H1 (cell line): ENCODE measurements around the gene SPTB. TPM values are rescaled to one million over a fixed set of nuclear protein-coding genes. Genes with fewer than 3 reads are reported as not detected.

ENCODE experiments used
- CTCF ChIA-PET: fragments of 300-600 bp; sonication (Branson Sonifier 250); formaldehyde crosslinking; loops from one replicate; lab custom pipeline; 2021; ENCODE audit not compliant: partially characterized antibody; lab: Charles Lee
- POLR2A ChIA-PET: fragments of 300-600 bp; sonication (Branson Sonifier 250); formaldehyde crosslinking; loops from one replicate; lab custom pipeline; 2021; ENCODE audit warnings: inconsistent platforms; ENCODE audit not compliant: partially characterized antibody; lab: Charles Lee
- DNase-seq, 2 experiments: peaks; one replicate each; pipeline versions ENCODE4 v3.0.0 to v3.0.0-alpha.2; 2010 to 2022; ENCODE audit warnings: low spot score in 2 of 2, low read depth in 1 of 2, mixed read lengths in 1 of 2
- FAIRE-seq: peaks from 2 replicates; lab custom pipeline; 2011; peaks lifted over from hg19 to GRCh38; lab: Jason Lieb, UNC
- H2AFZ ChIP-seq: 2 replicates; pipeline ENCODE4 v1.8.1; 2012; ENCODE audit warnings: low read length, inconsistent platforms
- H2AK5ac ChIP-seq: 2 replicates; pipeline ENCODE4 v1.6.1; 2013; ENCODE audit warnings: low read depth, low read length
- H2BK120ac ChIP-seq: replicated peaks from 2 replicates; pipeline ENCODE3; 2013; ENCODE audit warnings: low read depth, low read length, inconsistent platforms
- H2BK12ac ChIP-seq: 2 replicates; pipeline ENCODE4 v1.6.1; 2013; ENCODE audit warnings: low read depth, low read length
- H2BK15ac ChIP-seq: 2 replicates; pipeline ENCODE4 v1.6.1; 2013; ENCODE audit warnings: low read length
- H2BK20ac ChIP-seq: 2 replicates; pipeline ENCODE4 v1.6.1; 2013; ENCODE audit warnings: low read length
- H2BK5ac ChIP-seq: 2 replicates; pipeline ENCODE4 v1.6.1; 2013; ENCODE audit warnings: low read depth, low read length
- H3K14ac ChIP-seq: 2 replicates; pipeline ENCODE4 v1.6.1; 2013; ENCODE audit warnings: inconsistent platforms; ENCODE audit not compliant: insufficient read length
- H3K18ac ChIP-seq: 2 replicates; pipeline ENCODE4 v1.6.1; 2013; ENCODE audit warnings: low read length; ENCODE audit errors: extremely low read depth
- H3K23ac ChIP-seq: 2 replicates; pipeline ENCODE4 v1.6.1; 2013; ENCODE audit warnings: inconsistent platforms; ENCODE audit not compliant: insufficient read length
- H3K23me2 ChIP-seq: 2 replicates; pipeline ENCODE4 v1.6.1; 2013; ENCODE audit warnings: low read depth, low read length
- H3K27ac ChIP-seq: 2 replicates; pipeline ENCODE4 v1.6.1; 2011; ENCODE audit warnings: low read depth, low read length, inconsistent platforms
- H3K27me3 ChIP-seq, 4 experiments: replicated peaks in 1 of 4; 1 replicate in 1 of 4; 2 replicates in 3 of 4; pipeline versions ENCODE4 v1.6.1 to v1.8.1; 2011 to 2013; ENCODE audit warnings: low read length in 3 of 4, mild to moderate bottlenecking in 3 of 4, inconsistent platforms in 2 of 4, mixed read lengths in 2 of 4, moderate library complexity in 1 of 4; ENCODE audit not compliant: control insufficient read depth in 3 of 4, insufficient read depth in 3 of 4; ENCODE audit errors: extremely low read depth in 1 of 4
- H3K36me3 ChIP-seq, 4 experiments: 2 replicates each; pipeline versions ENCODE4 v1.6.1 to v1.8.1; 2011 to 2013; ENCODE audit warnings: mild to moderate bottlenecking in 4 of 4, low read length in 3 of 4, moderate library complexity in 2 of 4, control low read depth in 1 of 4, inconsistent platforms in 1 of 4; ENCODE audit not compliant: insufficient read depth in 4 of 4, control insufficient read depth in 2 of 4
- H3K4ac ChIP-seq: replicated peaks from 2 replicates; pipeline ENCODE3; 2013; ENCODE audit warnings: low read length, low read depth, mixed read lengths, inconsistent platforms; ENCODE audit not compliant: insufficient read length
- H3K4me1 ChIP-seq, 4 experiments: replicated peaks in 1 of 4; 1 replicate in 1 of 4; 2 replicates in 3 of 4; pipeline versions ENCODE4 v1.6.1 to v1.8.1; 2011 to 2013; ENCODE audit warnings: low read length in 3 of 4, inconsistent platforms in 2 of 4, mixed read lengths in 1 of 4; ENCODE audit not compliant: insufficient read depth in 4 of 4, control insufficient read depth in 3 of 4
- H3K4me2 ChIP-seq, 2 experiments: 2 replicates each; pipeline versions ENCODE4 v1.6.1 to v1.8.1; 2011 to 2013; ENCODE audit warnings: low read depth in 2 of 2, low read length in 2 of 2, control low read depth in 1 of 2, inconsistent platforms in 1 of 2, mild to moderate bottlenecking in 1 of 2; ENCODE audit not compliant: insufficient read depth in 1 of 2
- H3K4me3 ChIP-seq, 4 experiments: fragments of 200-600, 300-600 bp in 1 of 4; sonication (generic), shearing (Covaris generic), sonication (Bioruptor Twin) in 1 of 4; 2 replicates each; pipeline versions ENCODE4 v1.5.1 to v1.8.1; 2011 to 2016; ENCODE audit warnings: low read length in 4 of 4, low read depth in 3 of 4, control low read depth in 2 of 4, inconsistent platforms in 2 of 4, mild to moderate bottlenecking in 2 of 4, mixed read lengths in 1 of 4, moderate library complexity in 1 of 4; ENCODE audit not compliant: insufficient read depth in 2 of 4; ENCODE audit errors: extremely low read depth in 1 of 4
- H3K56ac ChIP-seq: replicated peaks from 2 replicates; pipeline ENCODE3; 2013; ENCODE audit warnings: low read depth, mild to moderate bottlenecking, mixed read lengths, low read length, inconsistent platforms; ENCODE audit not compliant: insufficient read length
- H3K79me1 ChIP-seq: 2 replicates; pipeline ENCODE4 v1.6.1; 2013; ENCODE audit warnings: low read depth, low read length, control low read depth
- H3K79me2 ChIP-seq, 2 experiments: 2 replicates each; pipeline versions ENCODE4 v1.6.1 to v1.8.1; 2012 to 2013; ENCODE audit warnings: low read length in 2 of 2, mild to moderate bottlenecking in 2 of 2, inconsistent platforms in 1 of 2; ENCODE audit not compliant: insufficient read depth in 2 of 2, control insufficient read depth in 1 of 2
- H3K9ac ChIP-seq, 4 experiments: replicated peaks in 1 of 4; 1 replicate in 1 of 4; 2 replicates in 3 of 4; pipeline versions ENCODE4 v1.6.1 to v1.8.1; 2011 to 2013; ENCODE audit warnings: low read depth in 3 of 4, low read length in 3 of 4, control low read depth in 2 of 4, mild to moderate bottlenecking in 2 of 4, moderate library complexity in 2 of 4, inconsistent platforms in 1 of 4; ENCODE audit errors: extremely low read depth in 1 of 4
- H3K9me3 ChIP-seq, 2 experiments: 2 replicates each; pipeline versions ENCODE4 v1.6.1 to v1.8.1; 2012 to 2013; ENCODE audit warnings: mild to moderate bottlenecking in 2 of 2, moderate library complexity in 2 of 2, control low read depth in 1 of 2, inconsistent platforms in 1 of 2, low read depth in 1 of 2, low read length in 1 of 2, mixed read lengths in 1 of 2; ENCODE audit not compliant: insufficient read depth in 2 of 2
- H4K20me1 ChIP-seq, 2 experiments: replicated peaks in 1 of 2; 2 replicates each; pipeline versions ENCODE3 to v1.8.1; 2011 to 2013; ENCODE audit warnings: inconsistent platforms in 2 of 2, low read length in 2 of 2, mild to moderate bottlenecking in 1 of 2; ENCODE audit not compliant: insufficient read depth in 2 of 2, control insufficient read depth in 1 of 2
- H4K5ac ChIP-seq: 2 replicates; pipeline ENCODE4 v1.6.1; 2013; ENCODE audit warnings: low read length, low read depth, mixed read lengths, inconsistent platforms; ENCODE audit not compliant: insufficient read length
- H4K8ac ChIP-seq: 2 replicates; pipeline ENCODE4 v1.8.0; 2013; ENCODE audit warnings: mild to moderate bottlenecking, moderate library complexity, low read length, inconsistent platforms; ENCODE audit not compliant: insufficient read depth; ENCODE audit errors: extremely low read depth
- H4K91ac ChIP-seq: replicated peaks from 2 replicates; pipeline ENCODE3; 2013; ENCODE audit warnings: low read length, mixed read lengths, inconsistent platforms; ENCODE audit not compliant: insufficient read length
- ASH2L ChIP-seq: fragments of 200-600, 300-600 bp; sonication (generic); IDR thresholded peaks from one replicate; pipeline ENCODE4 v1.7.1; 2017; ENCODE audit warnings: low read length
- CBX8 ChIP-seq: fragments of 300-800, 300-1000 bp; sonication (generic); IDR thresholded peaks from 2 replicates; pipeline ENCODE4 v1.7.1; 2016; ENCODE audit warnings: low read depth, low read length, borderline replicate concordance
- CHD1 ChIP-seq: IDR thresholded peaks from 2 replicates; pipeline ENCODE4 v1.6.1; 2012; ENCODE audit warnings: low read depth, low read length, improper control_type of control experiment
- KDM5A ChIP-seq: fragments of 200-600 bp; IDR thresholded peaks from 2 replicates; pipeline ENCODE4 v1.7.1; 2012; ENCODE audit warnings: mild to moderate bottlenecking, low read length, inconsistent platforms, mixed read lengths
- RNF2 ChIP-seq: fragments of 200-900, 300-1000 bp; sonication (generic); IDR thresholded peaks from 2 replicates; pipeline ENCODE4 v1.7.1; 2016; ENCODE audit warnings: borderline replicate concordance, low read depth, mild to moderate bottlenecking, antibody characterized with exemption, low read length; ENCODE audit not compliant: poor library complexity, severe bottlenecking; ENCODE audit errors: missing control alignments
- WGBS, 2 experiments: shearing (Covaris generic) in 1 of 2; methylation state at CpG; one replicate each; pipeline versions ENCODE4 v1.1.6 to v1.1.7; 2013 to 2015; ENCODE audit warnings: low lambda C conversion rate in 2 of 2, mixed read lengths in 2 of 2, inconsistent platforms in 1 of 2, low coverage in 1 of 2, missing lambda C conversion rate in 1 of 2; ENCODE audit not compliant: insufficient replicate concordance in 2 of 2, insufficient coverage in 1 of 2, insufficient read length in 1 of 2; ENCODE audit errors: extremely low coverage in 1 of 2, missing lambda C conversion rate in 1 of 2; 5-methylcytosine and 5-hydroxymethylcytosine counted together
- polyA plus RNA-seq, 7 experiments: library from polyadenylated mRNA; depleted of rRNA in 3 of 7; stranded (reverse) in 5 of 7; unstranded in 2 of 7; fragments of >200 nt in 5 of 7; fragments of 200-250 nt in 2 of 7; gene quantifications; 1 replicate in 5 of 7; 2 replicates in 1 of 7; 4 replicates in 1 of 7; pipeline versions ENCODE4 v1.2.1 to v1.2.3, GENCODE V29; 2011 to 2013; ENCODE audit warnings: missing spikeins in 2 of 7, mixed read lengths in 2 of 7
- total RNA-seq: library from RNA; stranded (reverse); fragmentation: NEBNext Ultra II Directional; extraction: Animal tissue kit (Norgen Biotek cat#: 25700); gene quantifications from 2 replicates; pipeline ENCODE4 v1.2.1, GENCODE V29; 2021

The SPTB gene
- total and polyA plus RNA-seq, 2 of the 8 experiments (the other 6 are each of a cell fraction or from before 2014, with no cell fraction given) = 0.30 to 2.4 TPM

DNA sequence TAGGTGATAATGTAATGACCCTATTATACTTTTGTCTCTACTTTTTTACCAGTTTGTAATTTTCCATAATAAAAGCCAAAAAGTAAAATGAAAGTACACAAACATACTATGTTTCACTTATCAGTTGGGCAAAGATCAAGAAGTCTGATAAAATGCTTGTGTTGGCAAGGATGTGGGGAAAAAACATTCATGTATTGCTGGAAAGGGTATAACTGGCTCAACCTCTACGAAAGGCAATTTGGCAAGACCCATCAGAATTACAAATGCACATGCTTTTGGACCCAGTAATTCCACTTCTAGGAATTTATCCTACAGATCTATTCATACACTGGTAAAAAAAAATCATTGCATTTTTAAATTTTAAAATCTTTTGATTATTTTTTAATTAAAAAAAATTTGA, 68.0 kb downstream of the SPTB start:
- no peaks in the 10 kb centered on the region for H3K23me2 ChIP-seq
- no peaks in the 10 kb centered on the region for H4K20me1 ChIP-seq
- H2BK15ac ChIP-seq = no peak overlapping the region
- H3K14ac ChIP-seq = no peak overlapping the region
- H4K8ac ChIP-seq = no peak overlapping the region
- no peaks in the 10 kb centered on the region; a peak in 1 of 7 replicates for H3K27me3 ChIP-seq
- H3K4ac ChIP-seq = no peak overlapping the region
- no peaks in the 10 kb centered on the region for H3K9me3 ChIP-seq
- H3K4me3 ChIP-seq = no peak overlapping the region
- ChIA-PET POLR2A (interaction anchor here (1.2 kb wide), 1 partner anchor 11 kb away, joined by 3 read pairs; no protein-coding TSS in a partner anchor), CTCF (interaction anchor here (0.6 to 9.7 kb wide), 4 partner anchors 10 to 251 kb away, joined by 4 to 96 read pairs (median 42); no protein-coding TSS in a partner anchor)
- H4K5ac ChIP-seq = no peak overlapping the region
- no peaks in the 10 kb centered on the region for H3K79me2 ChIP-seq
- no peak overlapping the region for H3K56ac ChIP-seq
- no peak overlapping the region for H3K23ac ChIP-seq
- H3K9ac ChIP-seq = no peak overlapping the region
- no peaks in the 10 kb centered on the region for H3K79me1 ChIP-seq
- no peaks in the 10 kb centered on the region; a peak in 1 of 7 replicates for H3K4me1 ChIP-seq
- 0 out of 4 replicates have a peak overlapping the region, but pooled peaks of 1 of the 2 experiments have one; percentile 46 for H3K4me2 ChIP-seq
- no peak overlapping the region for H2AFZ ChIP-seq
- H2AK5ac ChIP-seq = no peak overlapping the region
- 95% methylated on average over 1 of the region's 1 CpG; no CpG with 5 or more reads in 1 of the 2 experiments for WGBS, 2 experiments
- no peak overlapping the region for H4K91ac ChIP-seq
- no peak for TF ChIP-seq KDM5A
- TF ChIP-seq CHD1 = no peak
- TF ChIP-seq RNF2 = no peak
- TF ChIP-seq ASH2L = no peak
- no peak for TF ChIP-seq CBX8
- FAIRE-seq (no peak), DNase-seq (no peak)
- H3K27ac ChIP-seq = no peak overlapping the region
- H2BK12ac ChIP-seq = no peak overlapping the region
- no peak overlapping the region for H2BK5ac ChIP-seq
- no peak overlapping the region for H2BK20ac ChIP-seq
- no peak overlapping the region for H2BK120ac ChIP-seq
- no peaks in the 10 kb centered on the region for H3K36me3 ChIP-seq
- no peak overlapping the region for H3K18ac ChIP-seq
